ENCODE results near the gene ZNF142. TPM values are rescaled to one million over a fixed set of nuclear protein-coding genes. Genes with fewer than 3 reads are reported as not detected.

The ZNF142 gene
- total RNA-seq, 1 donor = 17.8 TPM

DNA sequence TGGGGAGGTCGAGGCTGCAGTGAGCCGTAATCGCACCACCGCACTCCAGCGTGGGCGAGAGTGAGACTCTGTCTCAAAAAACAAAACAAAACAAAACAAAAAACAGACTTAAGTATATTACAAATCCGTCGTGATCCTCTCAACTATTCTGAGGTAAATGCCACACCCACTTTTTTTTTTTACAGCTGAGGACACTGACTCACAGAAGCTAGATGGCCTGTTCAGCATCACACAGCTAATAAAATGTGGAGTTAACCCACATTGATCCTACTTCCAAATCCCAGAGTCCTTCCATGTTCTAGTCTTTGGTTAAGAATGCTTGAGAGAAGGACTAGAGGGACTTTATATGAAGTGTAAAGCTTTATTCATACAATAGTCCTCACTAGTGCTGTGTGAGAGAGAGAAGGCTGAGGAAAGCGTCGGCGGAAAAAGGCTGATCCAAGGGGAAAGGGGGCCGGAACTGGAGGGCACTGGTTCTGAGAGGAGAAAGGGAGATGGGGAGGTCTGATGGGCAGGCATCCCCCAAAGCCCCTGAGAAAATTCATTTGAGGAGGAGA lies 11.8 kb upstream of the ZNF142 start:
- peak overlapping the region; percentile 99 for H3K4me3 ChIP-seq (ENCODE audit: low read depth, low read length)
- DNase-seq (ENCODE audit: low read depth) = peak; percentile 11
- no peak for TF ChIP-seq CTCF (IDR thresholded peaks at IDR 0.05; ENCODE audit: insufficient read depth, low read length)

DNA sequence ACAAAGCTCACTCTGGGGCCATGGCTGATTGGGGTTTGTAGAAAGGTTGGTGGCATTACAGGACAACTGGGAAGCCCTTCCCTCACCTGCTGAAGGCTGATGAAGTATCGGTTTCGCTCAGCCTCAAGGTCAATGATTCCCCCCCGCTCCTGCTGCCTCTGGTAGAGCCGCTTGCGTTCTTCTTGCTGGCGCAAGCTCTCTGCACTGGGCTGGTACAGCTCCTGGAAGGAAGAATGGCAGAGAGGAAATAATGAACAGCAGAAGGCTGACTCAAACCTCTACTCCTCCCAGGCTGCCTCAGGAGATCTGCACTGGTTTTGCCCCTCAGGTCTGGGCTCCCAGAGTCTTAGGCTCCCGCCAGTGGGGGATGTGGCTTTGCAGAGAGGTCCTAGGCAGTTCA lies 5.2 kb upstream of the ZNF142 start:
- no peak for TF ChIP-seq CTCF (IDR thresholded peaks at IDR 0.05; ENCODE audit: insufficient read depth, low read length)
- no peak for DNase-seq (ENCODE audit: low read depth)
- no peak overlapping the region for H3K4me3 ChIP-seq (ENCODE audit: low read depth, low read length)

DNA sequence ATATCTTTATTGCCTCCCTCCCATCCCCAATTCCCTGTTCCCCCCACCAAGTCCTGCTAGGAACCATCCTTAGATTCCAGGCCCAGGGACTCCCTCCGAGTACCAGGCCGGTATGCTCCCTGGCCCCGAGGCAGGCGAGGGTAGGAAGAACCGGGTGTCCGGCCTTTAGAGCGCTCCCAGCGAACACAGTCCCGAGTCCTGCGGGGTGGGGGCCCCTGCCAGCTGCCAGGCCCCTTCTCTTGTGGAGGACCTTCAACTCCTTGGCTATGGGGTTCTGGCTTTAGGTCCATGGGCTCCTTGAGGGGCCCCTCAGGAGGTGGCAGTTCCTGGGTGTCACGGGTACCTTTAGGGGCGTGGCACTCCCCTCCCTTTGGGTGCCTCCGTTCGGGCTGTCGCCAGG lies 4.5 kb upstream of the ZNF142 start:
- H3K4me3 ChIP-seq (ENCODE audit: low read depth, low read length) = no peak overlapping the region
- TF ChIP-seq CTCF (IDR thresholded peaks at IDR 0.05; ENCODE audit: insufficient read depth, low read length) = no peak
- no peak for DNase-seq (ENCODE audit: low read depth)

DNA sequence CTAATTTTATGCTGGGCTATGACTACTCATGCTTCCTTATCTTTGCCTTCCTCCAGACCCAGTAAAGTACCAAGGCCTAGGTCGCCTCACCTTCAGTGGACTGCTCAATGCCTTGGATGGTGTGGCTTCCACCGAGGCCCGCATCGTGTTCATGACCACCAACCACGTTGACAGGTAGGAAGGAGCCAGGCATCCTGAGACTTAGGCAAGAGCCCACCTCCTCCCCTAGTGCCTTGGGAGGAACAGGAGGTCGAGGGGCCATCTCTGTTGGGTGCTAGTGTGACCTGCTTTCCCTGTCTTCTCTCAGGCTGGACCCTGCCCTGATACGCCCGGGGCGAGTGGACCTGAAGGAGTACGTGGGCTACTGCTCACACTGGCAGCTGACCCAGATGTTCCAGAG lies 3.4 kb upstream of the ZNF142 start:
- no peak for TF ChIP-seq CTCF (IDR thresholded peaks at IDR 0.05; ENCODE audit: insufficient read depth, low read length)
- no peak overlapping the region for H3K4me3 ChIP-seq (ENCODE audit: low read depth, low read length)
- DNase-seq (ENCODE audit: low read depth) = no peak

DNA sequence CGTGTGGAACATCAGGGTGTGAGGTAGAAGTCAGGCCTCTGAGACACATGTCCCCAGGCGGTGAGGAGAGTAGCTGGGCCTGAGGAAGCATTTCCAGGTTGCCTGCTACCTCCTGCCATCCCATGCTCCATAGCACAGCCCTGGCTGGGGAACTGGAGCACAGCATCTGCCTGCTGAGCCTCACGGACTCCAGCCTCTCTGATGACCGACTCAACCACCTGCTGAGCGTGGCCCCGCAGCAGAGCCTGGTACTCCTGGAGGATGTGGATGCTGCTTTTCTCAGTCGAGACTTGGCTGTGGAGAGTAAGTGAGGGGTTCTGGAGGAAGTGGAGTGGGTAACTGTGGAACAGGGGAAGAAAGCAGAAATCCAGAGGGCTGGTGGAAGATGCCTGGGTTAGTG lies 3.0 kb upstream of the ZNF142 start:
- no peak overlapping the region for H3K4me3 ChIP-seq (ENCODE audit: low read depth, low read length)
- no peak for DNase-seq (ENCODE audit: low read depth)
- no peak for TF ChIP-seq CTCF (IDR thresholded peaks at IDR 0.05; ENCODE audit: insufficient read depth, low read length)

DNA sequence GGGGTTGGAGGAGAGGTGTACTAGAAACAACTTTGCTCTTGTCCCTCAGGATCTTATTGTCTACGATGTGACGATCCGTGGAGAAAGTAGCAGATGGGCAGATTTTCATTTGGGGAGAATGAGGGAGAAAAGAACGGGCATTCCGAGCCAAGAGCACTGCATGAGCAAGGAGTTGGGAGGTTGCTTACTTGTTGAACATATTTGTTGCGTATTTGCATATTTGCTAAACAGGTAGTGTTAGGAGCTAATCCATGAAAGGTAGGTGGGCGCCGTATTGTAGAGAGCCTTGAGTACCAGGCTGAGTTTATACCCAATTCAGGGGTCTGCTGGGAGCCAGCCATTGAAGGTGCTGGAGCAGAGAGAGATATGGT lies 550 bp upstream of the ZNF142 start:
- no peak for TF ChIP-seq CTCF (IDR thresholded peaks at IDR 0.05; ENCODE audit: insufficient read depth, low read length)
- no peak for DNase-seq (ENCODE audit: low read depth)
- peak overlapping the region; percentile 93 for H3K4me3 ChIP-seq (ENCODE audit: low read depth, low read length)

DNA sequence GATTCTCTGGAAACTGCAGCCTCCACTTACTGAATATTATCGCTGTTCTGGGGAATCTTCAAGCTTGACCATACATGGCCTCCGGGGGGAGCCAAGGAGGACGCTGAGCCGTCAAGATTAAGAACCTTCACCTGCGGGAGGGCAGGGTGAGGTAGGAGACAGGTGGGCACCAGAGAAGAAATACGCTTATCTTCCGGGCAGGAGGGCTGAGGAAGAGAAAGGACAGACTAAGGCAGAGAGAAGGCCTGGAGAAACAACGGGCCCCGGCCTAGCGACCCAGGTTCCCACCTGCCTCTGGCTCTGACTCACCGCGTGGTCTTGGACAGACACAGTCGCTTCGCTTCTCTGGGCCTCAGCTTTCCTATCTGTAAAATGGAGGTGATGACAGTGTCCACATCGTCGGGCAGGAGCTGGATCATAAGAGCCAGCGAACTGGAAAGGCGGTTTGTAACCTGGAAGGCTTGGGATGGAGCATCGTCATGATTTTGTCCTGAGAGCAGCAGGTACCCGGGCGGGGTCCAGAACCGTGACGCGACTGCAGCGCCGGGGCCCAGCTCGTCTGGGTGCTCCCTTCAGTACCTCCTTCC lies 659 bp downstream of the ZNF142 start:
- peak; percentile 57 for TF ChIP-seq CTCF (IDR thresholded peaks at IDR 0.05; ENCODE audit: insufficient read depth, low read length)
- peak overlapping the region; percentile 93 for H3K4me3 ChIP-seq (ENCODE audit: low read depth, low read length)
- DNase-seq (ENCODE audit: low read depth) = peak; percentile 25
